Parathyroid adenoma (tissue), 2 donors: ENCODE results near the gene TMC4.
A peak's percentile ranks its signal among the peaks of the same experiment; 100 is the strongest.

ENCODE experiments used
- H2AFZ ChIP-seq: fragments of 300-600 bp; sonication (generic); one replicate; pipeline ENCODE4 v1.7.0; 2017; ENCODE audit warnings: antibody characterized with exemption, mild to moderate bottlenecking
- H3K27ac ChIP-seq: fragments of 300-600 bp; sonication (generic); one replicate; pipeline ENCODE4 v1.7.0; 2017
- H3K27me3 ChIP-seq: fragments of 300-600 bp; sonication (generic); one replicate; pipeline ENCODE4 v1.7.0; 2017; ENCODE audit warnings: low read length; ENCODE audit not compliant: control insufficient read depth, insufficient read depth
- H3K36me3 ChIP-seq: fragments of 300-600 bp; sonication (generic); one replicate; pipeline ENCODE4 v1.7.0; 2017; ENCODE audit warnings: low read length; ENCODE audit not compliant: control insufficient read depth, insufficient read depth
- H3K4me1 ChIP-seq: fragments of 300-600 bp; sonication (generic); one replicate; pipeline ENCODE4 v1.7.0; 2017; ENCODE audit warnings: control low read depth
- H3K4me2 ChIP-seq: fragments of 300-600 bp; sonication (generic); one replicate; pipeline ENCODE4 v1.7.0; 2017; ENCODE audit warnings: low read length
- H3K4me3 ChIP-seq: fragments of 300-600 bp; sonication (generic); one replicate; pipeline ENCODE4 v1.7.0; 2017; ENCODE audit warnings: low read depth, low read length
- H3K79me2 ChIP-seq: fragments of 300-600 bp; sonication (generic); one replicate; pipeline ENCODE4 v1.7.0; 2017; ENCODE audit warnings: control low read depth
- H3K9ac ChIP-seq: fragments of 300-600 bp; sonication (generic); one replicate; pipeline ENCODE4 v1.7.0; 2017; ENCODE audit warnings: mild to moderate bottlenecking
- H3K9me3 ChIP-seq: fragments of 300-600 bp; sonication (generic); one replicate; pipeline ENCODE4 v1.7.0; 2017; ENCODE audit warnings: low read length; ENCODE audit not compliant: control insufficient read depth
- TF ChIP-seq, protein P1 (sequence below): fragments of 300-600 bp; sonication (generic); IDR thresholded peaks from one replicate; pipeline ENCODE4 v1.7.0; 2017; ENCODE audit warnings: antibody characterized with exemption, mild to moderate bottlenecking
- donor health status: primary hyperparathyroidism.

Gene TMC4

GRCh38 chr19:54169149-54169740, 3.7 kb downstream of the TMC4 start:
- Histone ChIP-seq H3K9ac (no peak overlapping the region), H3K36me3 (no peaks in the 10 kb centered on the region), H2AFZ (no peak overlapping the region), H3K4me2 (no peak overlapping the region), H3K9me3 (no peaks in the 10 kb centered on the region), H3K4me1 (no peaks in the 10 kb centered on the region), H3K27ac (no peak overlapping the region), H3K4me3 (no peak overlapping the region), H3K79me2 (no peaks in the 10 kb centered on the region), H3K27me3 (no peaks in the 10 kb centered on the region)
- TF ChIP-seq, protein P1, sequence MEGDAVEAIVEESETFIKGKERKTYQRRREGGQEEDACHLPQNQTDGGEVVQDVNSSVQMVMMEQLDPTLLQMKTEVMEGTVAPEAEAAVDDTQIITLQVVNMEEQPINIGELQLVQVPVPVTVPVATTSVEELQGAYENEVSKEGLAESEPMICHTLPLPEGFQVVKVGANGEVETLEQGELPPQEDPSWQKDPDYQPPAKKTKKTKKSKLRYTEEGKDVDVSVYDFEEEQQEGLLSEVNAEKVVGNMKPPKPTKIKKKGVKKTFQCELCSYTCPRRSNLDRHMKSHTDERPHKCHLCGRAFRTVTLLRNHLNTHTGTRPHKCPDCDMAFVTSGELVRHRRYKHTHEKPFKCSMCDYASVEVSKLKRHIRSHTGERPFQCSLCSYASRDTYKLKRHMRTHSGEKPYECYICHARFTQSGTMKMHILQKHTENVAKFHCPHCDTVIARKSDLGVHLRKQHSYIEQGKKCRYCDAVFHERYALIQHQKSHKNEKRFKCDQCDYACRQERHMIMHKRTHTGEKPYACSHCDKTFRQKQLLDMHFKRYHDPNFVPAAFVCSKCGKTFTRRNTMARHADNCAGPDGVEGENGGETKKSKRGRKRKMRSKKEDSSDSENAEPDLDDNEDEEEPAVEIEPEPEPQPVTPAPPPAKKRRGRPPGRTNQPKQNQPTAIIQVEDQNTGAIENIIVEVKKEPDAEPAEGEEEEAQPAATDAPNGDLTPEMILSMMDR, result no peak

GRCh38 chr19:54168174-54168917, 4.6 kb downstream of the TMC4 start:
- Histone ChIP-seq H3K27me3 (no peaks in the 10 kb centered on the region), H3K79me2 (no peaks in the 10 kb centered on the region), H3K4me1 (no peaks in the 10 kb centered on the region), H3K36me3 (no peaks in the 10 kb centered on the region), H3K4me2 (no peak overlapping the region), H3K27ac (no peak overlapping the region), H3K9me3 (no peaks in the 10 kb centered on the region), H3K4me3 (no peak overlapping the region), H3K9ac (no peak overlapping the region), H2AFZ (no peak overlapping the region)
- TF ChIP-seq, protein P1, result peak; percentile 90

GRCh38 chr19:54165222-54165621, 7.7 kb downstream of the TMC4 start:
- Histone ChIP-seq H2AFZ (no peak overlapping the region), H3K4me2 (no peak overlapping the region), H3K4me1 (peaks cover 6% of the 10 kb centered on the region), H3K9me3 (no peaks in the 10 kb centered on the region), H3K4me3 (no peak overlapping the region), H3K79me2 (no peaks in the 10 kb centered on the region), H3K9ac (no peak overlapping the region), H3K36me3 (no peaks in the 10 kb centered on the region), H3K27ac (no peak overlapping the region), H3K27me3 (no peaks in the 10 kb centered on the region)
- TF ChIP-seq, protein P1, result no peak

- H3K36me3 ChIP-seq, result no peaks in the 10 kb centered on the region
- no peak overlapping the region for H2AFZ ChIP-seq
- H3K9ac ChIP-seq, result no peak overlapping the region
- H3K4me1 ChIP-seq, result peaks cover 8% of the 10 kb centered on the region
- H3K27ac ChIP-seq, result no peak overlapping the region
- no peak overlapping the region for H3K4me2 ChIP-seq
- no peaks in the 10 kb centered on the region for H3K27me3 ChIP-seq
- no peaks in the 10 kb centered on the region for H3K79me2 ChIP-seq
- no peaks in the 10 kb centered on the region for H3K9me3 ChIP-seq
- TF ChIP-seq, protein P1, result no peak
- no peak overlapping the region for H3K4me3 ChIP-seq
These were observed 8.4 kb downstream of the TMC4 start for GRCh38 chr19:54164369-54165068.
